ENCODE data around the gene ADAMTS3. TPM values are rescaled to one million over a fixed set of nuclear protein-coding genes. Genes with fewer than 3 reads are reported as not detected.

The ADAMTS3 gene
- total and polyA plus RNA-seq, 2 donors (not counting 3 experiments of a cell fraction or from before 2014, with no cell fraction given): 0.37 to 1.3 TPM

DNA sequence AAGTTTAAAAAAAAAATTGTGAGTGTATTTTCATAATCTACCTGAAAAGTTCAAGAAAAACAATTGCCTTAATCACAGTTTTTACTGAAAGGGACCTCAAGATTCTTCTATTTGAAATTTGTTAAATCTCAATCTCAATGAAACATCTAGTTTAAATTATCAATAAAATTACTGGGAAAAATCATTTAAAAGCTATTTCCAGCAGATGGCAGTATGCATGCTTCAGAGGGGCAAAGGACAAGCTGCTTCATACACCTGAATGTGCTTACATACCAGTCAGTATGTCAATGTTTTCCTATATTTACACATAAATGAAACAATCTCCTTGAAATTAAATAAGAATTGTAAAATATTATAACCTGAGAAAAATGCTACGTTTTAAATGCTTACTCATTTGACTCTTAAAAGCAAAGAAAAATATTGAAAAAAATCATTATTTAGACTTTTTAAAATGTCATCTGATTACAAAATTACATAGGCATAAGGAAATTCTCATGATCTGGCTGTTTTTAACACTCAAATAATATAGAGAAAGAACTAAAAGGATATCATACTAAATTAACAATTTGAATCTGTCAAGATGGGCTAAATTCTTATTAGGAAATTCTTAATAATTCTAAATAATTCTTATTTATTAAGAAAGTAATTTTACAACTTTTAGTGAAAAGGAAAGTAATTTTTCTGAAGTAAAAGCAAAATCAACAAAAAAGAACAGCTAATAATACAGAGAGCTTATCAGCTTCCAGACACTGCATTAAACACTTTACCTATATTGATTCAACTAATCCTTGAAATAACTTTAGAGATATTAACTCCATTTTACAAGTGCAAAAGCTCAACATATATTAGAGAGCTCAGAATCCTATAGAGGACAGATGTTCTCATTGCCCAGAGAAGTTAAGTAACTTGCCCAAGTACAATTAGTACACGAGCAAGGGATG lies 242.1 kb downstream of the ADAMTS3 start:
- intact Hi-C loops (cut with micrococcal nuclease): loop anchor here (1.0 to 10.0 kb wide), 3 partner anchors 142 to 370 kb away; partner anchors contain the start of gene ADAMTS3

More for the DNA sequence above, 242.1 kb downstream of the ADAMTS3 start:
- dilution Hi-C loops (cut with MboI; ENCODE audit: extremely low pct_ligation_motif_present, low sequenced_read_pairs): no loop called here
- CTCF ChIA-PET: interaction anchor here (0.5 to 6.8 kb wide), 73 partner anchors 9 to 1489 kb away, joined by 3 to 109 read pairs (median 5); no protein-coding TSS in a partner anchor
- H3K27ac ChIP-seq (ENCODE audit: insufficient read depth, low read depth, low read length): no peak overlapping the region
- H3K4me2 ChIP-seq (ENCODE audit: insufficient read depth, low read length): no peak overlapping the region
- no peaks in the 10 kb centered on the region for H3K79me2 ChIP-seq (ENCODE audit: control insufficient read depth, insufficient read depth, low read length)
- no peaks in the 10 kb centered on the region for H3K9me1 ChIP-seq (replicated peaks; ENCODE audit: control insufficient read depth, extremely low read depth, insufficient read depth, low read length)
- H3K4me3 ChIP-seq (replicated peaks in 1 of 3; ENCODE audit: insufficient read depth in 1 of 3, low read depth in 1 of 3, low read length in 3 of 3): no peak overlapping the region
- H2AFZ ChIP-seq (ENCODE audit: low read depth, low read length): no peak overlapping the region
- POLR2A ChIA-PET: no interaction called here
- TF ChIP-seq, protein P1, sequence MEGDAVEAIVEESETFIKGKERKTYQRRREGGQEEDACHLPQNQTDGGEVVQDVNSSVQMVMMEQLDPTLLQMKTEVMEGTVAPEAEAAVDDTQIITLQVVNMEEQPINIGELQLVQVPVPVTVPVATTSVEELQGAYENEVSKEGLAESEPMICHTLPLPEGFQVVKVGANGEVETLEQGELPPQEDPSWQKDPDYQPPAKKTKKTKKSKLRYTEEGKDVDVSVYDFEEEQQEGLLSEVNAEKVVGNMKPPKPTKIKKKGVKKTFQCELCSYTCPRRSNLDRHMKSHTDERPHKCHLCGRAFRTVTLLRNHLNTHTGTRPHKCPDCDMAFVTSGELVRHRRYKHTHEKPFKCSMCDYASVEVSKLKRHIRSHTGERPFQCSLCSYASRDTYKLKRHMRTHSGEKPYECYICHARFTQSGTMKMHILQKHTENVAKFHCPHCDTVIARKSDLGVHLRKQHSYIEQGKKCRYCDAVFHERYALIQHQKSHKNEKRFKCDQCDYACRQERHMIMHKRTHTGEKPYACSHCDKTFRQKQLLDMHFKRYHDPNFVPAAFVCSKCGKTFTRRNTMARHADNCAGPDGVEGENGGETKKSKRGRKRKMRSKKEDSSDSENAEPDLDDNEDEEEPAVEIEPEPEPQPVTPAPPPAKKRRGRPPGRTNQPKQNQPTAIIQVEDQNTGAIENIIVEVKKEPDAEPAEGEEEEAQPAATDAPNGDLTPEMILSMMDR (IDR thresholded peaks at IDR 0.05; ENCODE audit: extremely low read depth in 1 of 2, insufficient read depth in 1 of 2, low read depth in 1 of 2, low read length in 2 of 2): peak; percentile 39 to 47
- no peak for TF ChIP-seq POLR2A (IDR thresholded peaks at IDR 0.05; ENCODE audit: low read depth, low read length)
- H3K27me3 ChIP-seq (ENCODE audit: control insufficient read depth in 2 of 2, insufficient read depth in 2 of 2, low read length in 2 of 2): peaks cover 0 to 3% of the 10 kb centered on the region in 2 experiments
- H3K36me3 ChIP-seq (ENCODE audit: control insufficient read depth in 2 of 2, extremely low read depth in 1 of 2, insufficient read depth in 2 of 2, low read length in 2 of 2): no peaks in the 10 kb centered on the region
- H3K4me1 ChIP-seq (ENCODE audit: control insufficient read depth, extremely low read depth, insufficient read depth, low read length): no peaks in the 10 kb centered on the region
- H3K9me3 ChIP-seq (replicated peaks; ENCODE audit: control insufficient read depth, insufficient read depth, low read length): no peaks in the 10 kb centered on the region
- DNase-seq (ENCODE audit: low read depth, low spot score) (peak; percentile 49), FAIRE-seq (peak; percentile 79)
- H4K20me1 ChIP-seq (replicated peaks; ENCODE audit: control insufficient read depth, extremely low read depth, insufficient read depth, low read length): no peaks in the 10 kb centered on the region
- no peak overlapping the region for H3K9ac ChIP-seq (replicated peaks; ENCODE audit: extremely low read depth, insufficient read depth, low read length)
- no TSS peak for BruUV-seq (replicated peaks)
